ENCODE measurements around the gene PXYLP1. TPM values are rescaled to one million over a fixed set of nuclear protein-coding genes. Genes with fewer than 3 reads are reported as not detected.
"Not testable (repeated sequence)": the region's sequence is repeated elsewhere in the genome, so short reads cannot be mapped to it uniquely, and the experiment has no call there.

The PXYLP1 gene, protein sequence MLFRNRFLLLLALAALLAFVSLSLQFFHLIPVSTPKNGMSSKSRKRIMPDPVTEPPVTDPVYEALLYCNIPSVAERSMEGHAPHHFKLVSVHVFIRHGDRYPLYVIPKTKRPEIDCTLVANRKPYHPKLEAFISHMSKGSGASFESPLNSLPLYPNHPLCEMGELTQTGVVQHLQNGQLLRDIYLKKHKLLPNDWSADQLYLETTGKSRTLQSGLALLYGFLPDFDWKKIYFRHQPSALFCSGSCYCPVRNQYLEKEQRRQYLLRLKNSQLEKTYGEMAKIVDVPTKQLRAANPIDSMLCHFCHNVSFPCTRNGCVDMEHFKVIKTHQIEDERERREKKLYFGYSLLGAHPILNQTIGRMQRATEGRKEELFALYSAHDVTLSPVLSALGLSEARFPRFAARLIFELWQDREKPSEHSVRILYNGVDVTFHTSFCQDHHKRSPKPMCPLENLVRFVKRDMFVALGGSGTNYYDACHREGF
- total RNA-seq (2014; rRNA removed; shearing (Covaris generic)) = 5.6 TPM in 2 replicates

DNA sequence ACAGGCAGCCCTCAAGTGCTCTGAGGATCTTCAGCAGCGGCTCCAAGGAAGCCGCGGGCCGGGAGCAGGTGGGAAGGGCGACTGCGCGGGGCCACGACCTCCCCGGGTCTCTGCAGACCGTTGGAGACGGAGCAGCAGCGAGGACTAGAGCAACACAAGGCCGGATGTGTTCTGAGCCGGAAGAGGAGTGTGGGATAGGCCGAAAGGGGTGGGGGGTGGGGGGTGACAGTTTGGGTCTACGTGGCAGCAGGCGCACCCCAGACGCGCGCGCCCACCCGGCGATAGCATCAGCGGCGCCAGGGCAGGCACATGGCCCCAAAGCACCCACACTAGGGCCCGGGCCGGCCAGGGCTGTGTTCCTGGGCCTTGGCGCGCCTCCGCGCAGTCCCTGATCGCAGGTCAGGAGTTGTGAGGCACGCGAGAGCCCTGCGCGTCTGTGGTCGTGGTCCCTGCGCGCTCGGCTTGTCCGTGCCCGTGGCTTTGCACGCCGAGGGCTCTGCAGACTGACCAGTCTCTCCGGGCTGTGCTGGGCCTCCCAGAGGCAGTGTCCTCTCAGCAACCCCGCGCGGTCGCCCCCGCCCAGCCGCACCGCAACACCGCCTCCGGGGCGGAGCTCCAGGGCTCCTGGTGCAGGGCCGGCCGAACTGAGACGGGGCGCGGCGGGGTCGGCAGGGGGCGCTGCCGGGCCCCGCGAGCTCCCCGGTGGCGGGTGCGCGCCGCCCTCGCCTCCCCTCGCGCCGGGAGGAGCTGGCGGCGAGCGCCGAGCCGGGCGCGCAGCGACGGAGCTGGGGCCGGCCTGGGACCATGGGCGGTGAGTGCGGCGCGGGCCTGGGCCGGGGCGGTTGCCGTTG is at the start of gene PXYLP1:
Gene PXYLP1 (plus strand): TSS at position 725 of the 851 bp plus-strand sequence. CDS start 28,351 bp downstream, outside the sequence.
- DNase-seq (ENCODE audit: low spot score) = peak; percentile 78

DNA sequence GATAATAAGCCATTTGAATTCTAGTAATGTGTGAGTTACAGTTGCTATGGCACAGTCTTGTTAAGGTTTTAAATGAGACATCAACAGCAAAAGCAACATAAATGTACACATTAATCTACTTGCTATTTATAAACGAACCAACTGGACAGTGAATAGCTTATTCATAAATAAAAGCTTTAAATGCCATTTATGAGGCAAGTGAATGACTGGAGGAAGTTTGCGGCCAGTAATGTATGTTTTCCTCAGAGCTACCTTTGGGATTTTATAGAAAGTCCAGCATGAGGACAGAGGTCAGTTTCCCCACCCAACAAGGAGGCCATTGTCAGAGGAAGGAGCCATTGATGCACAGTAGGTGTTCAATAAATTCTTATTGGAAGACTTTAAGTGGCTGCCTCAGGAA is 48.0 kb upstream of the PXYLP1 start:
- no peak for DNase-seq (ENCODE audit: low spot score)

DNA sequence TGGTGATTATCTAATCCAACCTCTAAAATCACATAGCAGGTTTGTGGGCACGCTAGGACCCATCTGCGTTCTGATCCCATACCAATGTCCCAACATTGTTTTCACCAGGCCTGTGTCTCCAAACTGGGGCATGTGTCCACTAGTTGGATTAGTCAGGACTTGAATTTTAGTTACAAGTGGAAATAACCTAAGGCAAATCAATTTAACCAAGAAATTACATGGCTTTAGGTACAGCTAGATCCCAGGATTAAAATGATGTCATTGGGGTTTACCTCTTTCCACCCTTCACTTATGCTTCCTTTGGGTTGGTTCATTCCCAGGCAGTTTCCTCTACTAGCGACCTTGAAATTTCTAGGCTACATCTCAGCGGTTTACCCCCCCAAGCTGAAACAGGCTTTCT is 47.2 kb upstream of the PXYLP1 start:
- DNase-seq (ENCODE audit: low spot score) = no peak

DNA sequence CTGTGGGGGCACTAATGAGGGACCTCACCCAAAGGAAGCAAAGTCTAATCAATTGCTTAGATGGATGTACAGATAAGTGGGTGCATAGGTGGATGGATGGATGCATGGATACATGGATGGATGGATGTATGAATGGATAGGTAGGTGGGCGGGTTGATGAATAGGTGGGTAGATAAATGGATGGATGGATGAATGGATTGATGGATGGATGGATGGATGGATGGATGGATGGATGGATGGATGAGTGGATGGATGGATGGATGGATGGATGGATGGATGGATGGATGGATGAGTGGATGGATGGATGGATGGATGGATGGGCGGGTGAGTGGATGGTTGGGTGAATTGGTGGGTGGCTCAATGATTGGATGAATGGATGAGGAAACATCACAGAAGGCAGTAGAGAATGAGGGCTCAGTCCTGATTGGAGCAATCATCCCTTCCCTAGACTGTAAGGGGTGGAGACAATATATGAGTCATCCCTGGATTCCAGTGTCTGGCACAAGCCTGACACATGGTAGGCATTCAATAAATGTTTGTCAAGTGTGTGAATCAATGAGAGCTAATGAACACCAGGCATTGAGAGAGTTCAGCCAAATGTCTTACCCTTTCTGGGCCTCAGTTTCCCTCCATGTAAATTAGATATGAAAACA is 40.4 kb upstream of the PXYLP1 start:
- peak; percentile 32 for DNase-seq (ENCODE audit: low spot score)

DNA sequence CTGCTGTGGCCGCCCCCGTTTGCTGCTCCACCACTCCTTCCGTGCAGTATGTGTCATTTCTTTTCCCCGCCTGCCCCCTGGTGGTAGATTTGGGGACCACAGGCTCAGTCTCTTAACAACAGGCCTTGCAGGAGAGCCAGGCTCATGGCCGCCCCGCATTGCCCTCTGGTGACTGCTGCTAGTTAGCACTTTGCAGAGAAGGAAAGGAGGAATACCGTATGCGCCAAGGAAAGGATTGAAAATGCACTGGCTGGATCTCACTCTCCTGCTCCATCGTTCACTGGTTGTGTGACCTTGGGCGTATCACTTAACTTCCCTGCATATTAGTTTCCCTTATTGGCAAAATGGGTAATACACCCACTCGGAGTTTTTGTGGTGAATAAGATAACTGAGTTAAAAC is 39.3 kb upstream of the PXYLP1 start:
- peak; percentile 92 for DNase-seq (ENCODE audit: low spot score)

DNA sequence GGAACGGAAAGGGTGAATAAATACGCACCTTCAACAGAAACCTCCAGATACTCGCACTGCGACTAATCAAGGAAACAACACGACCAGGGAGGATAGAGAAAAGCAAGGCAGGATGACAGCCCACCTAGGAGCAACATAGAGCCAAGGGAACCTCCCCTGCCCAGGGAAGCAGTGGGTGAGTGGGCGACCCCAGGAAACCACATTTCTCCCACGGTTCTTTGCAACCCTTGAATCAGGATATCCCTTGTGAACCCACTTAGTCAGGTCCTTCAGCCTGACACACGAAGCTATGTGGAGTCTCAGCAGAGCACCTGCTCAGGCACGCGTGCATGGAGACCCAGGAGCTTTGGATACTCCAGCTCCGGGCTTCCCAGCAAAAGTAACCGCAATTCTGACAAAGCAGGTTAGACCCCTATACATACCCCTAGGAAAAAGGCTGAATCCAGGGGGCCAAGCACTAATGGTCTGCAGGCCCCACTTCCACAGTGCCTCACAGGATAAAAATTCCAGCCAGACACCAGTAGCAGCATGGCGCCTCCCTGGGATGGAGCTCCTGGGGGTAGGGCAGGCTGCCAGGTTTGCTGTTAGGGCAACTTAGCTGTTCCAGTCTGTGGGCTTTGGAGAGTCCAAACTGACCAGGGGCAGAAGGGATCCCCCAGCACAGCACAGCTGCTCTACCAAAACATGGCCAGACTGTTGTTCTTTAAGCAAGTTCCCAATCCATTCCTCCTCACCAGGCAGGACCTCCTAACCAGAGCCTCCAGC is 38.4 kb upstream of the PXYLP1 start:
- no peak for DNase-seq (ENCODE audit: low spot score)

DNA sequence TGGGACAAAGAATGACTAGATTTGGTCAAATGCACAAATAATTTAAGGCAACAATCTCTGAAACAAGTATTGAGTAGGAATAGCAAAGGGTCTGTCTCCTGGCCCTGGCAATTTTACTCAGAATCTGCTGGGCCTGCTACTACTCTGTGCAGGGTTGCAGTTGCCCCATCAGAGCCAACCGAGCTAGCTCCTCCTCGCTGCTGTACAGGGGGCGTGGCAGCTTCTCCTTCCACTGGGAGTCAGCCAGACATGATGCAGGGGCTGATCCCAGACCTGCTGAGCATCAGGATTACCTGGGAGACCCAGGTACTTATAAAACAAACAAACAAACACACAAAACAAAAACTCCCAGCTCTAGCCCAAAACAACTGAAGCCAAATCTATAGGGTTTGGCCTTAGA is 30.5 kb upstream of the PXYLP1 start:
- no peak for DNase-seq (ENCODE audit: low spot score)

DNA sequence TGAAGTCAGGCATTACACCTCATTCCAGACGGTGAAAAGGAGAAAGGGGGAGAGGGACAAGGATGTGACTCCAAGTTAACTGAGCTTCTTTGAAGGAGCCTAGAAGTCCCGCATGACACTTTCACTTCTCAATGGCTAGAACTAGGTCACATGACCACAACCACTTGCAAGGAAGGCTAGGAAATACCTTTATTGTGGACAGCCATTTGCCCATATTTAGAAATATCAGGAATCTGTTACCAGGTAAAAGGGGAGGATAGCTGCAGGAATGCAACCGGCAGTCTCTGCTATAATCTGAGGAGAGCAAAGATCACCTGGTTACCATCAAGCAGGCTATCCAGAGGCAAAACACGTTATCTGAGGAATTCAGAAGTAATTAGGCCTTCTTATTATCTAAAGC is 28.9 kb upstream of the PXYLP1 start:
- DNase-seq (ENCODE audit: low spot score) = no peak

DNA sequence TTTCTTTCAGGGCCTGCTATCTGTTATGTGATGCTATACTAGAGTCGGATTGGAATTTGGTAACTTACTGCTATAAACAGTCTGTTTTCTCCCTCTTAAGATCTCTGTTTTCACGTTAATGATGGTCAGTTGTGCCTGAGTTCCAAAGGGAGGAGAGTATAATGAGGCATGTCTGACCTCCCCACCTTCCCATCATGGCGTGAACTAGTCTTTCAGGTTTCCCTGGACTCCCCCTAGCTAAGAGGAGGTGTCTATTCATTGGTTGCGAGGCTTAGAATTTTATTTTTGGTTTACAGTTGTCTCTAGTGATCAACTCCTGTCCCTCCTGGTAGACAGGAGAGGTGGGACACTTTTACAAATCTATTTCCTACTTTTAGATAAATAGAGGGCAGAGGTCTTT is 27.8 kb upstream of the PXYLP1 start:
- no peak for DNase-seq (ENCODE audit: low spot score)

DNA sequence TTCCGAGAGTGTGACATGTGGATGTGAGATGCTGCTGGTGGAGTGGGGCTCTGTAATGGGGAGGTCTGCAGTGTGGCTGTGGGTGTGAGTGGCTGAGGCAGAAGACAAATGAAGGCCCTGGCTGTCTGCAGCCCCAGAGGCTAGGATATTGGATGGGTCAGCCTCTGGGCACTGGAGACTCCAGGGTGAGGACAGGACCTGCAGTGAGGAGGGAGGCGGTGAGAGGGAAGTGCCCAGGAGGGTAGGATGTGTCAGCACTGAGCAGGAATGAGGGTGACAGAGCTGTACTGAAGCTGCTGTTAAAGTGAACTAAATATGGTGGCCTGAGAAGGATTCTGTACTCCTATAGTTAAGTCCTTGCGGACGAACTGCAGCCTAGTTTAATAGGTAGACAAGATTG is 27.3 kb upstream of the PXYLP1 start:
- DNase-seq (ENCODE audit: low spot score) = no peak

DNA sequence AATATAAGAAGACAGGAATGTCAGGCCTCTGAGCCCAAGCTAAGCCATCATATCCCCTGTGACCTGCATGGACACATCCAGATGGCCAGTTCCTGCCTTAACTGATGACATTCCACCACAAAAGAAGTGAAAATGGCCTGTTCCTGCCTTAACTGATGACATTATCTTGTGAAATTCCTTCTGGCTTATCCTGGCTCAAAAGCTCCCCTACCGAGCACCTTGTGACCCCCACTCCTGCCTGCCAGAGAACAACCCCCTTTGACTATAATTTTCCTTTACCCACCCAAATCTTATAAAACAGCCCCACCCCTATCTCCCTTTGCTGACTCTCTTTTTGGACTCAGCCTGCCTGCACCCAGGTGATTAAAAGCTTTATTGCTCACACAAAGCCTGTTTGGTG is 20.3 kb upstream of the PXYLP1 start:
- not testable (repeated sequence) for DNase-seq (ENCODE audit: low spot score)

DNA sequence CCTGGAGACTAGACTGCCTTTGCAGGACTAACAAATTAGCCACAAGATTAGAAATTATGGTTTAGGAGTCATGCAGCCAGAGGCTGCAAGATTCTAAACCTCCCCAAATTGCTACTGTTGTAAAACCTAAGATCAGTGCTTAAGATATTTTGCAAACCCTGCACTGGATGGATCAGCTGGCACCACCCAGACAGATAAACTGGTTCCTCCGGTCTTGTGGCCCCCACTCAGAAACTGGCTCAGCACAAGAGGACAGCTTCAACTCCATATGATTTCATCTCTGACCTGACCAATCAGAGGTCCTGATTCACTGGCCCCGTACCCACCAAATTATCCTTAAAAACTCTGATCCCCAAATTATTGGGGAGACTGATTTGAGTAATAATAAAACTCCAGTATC is 19.5 kb upstream of the PXYLP1 start:
- DNase-seq (ENCODE audit: low spot score) = no peak

DNA sequence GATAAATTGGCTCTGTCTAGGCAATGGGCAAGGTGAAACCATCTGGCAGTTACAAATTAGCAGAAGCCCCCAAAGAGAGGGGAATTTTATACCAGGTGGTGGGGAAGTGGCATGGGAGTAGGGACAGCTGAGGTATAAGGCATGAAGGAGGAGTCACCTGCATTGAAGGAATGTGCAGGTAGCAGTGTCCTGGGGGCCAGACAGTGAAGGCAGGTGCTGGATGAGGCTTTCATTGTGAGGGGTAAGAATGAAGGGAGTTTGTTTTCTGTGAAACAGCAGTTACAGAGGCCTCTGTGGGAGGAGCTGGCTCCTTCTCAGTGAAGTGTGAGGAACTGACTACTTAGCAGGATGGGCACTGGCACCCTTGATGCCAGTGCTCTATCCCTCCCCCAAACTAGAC is 19.1 kb upstream of the PXYLP1 start:
- DNase-seq (ENCODE audit: low spot score) = no peak

DNA sequence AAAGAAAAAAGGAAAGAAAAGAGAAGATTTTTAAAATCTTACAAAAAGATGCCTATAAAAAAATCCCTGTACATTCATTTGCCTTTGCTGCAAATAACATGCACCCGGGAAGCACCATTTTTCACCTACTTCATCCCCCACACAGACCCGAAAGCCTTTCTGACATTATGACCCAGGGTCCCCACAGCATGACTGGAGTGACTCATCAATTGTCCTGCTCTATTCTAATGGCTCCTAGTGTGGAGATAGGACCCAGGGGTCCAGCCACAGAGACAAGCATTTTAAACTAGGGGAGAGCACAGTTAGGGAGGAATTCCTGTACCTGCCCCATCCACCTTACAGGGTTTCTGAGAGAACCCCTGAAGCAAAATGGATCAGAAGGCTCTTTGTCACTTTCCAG is 14.7 kb upstream of the PXYLP1 start:
- no peak for DNase-seq (ENCODE audit: low spot score)

DNA sequence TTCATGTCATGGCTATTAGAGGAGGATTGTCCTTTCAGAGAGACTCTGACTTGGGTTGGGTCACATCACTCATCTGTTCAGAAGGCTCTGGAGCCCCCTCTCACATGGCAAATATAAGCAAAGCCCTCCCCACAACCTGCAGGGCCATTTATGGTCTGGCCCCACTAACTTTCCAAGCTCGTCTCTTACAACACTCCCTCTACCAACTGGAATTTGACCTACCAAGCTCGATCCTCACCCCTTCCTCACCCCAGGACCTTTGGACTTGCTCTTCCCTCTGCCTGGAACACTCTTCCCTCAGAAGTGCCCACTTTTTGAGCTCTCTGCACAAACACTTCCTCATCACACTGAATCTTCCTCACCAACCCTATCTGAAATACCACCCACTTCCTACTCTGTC is 14.2 kb upstream of the PXYLP1 start:
- no peak for DNase-seq (ENCODE audit: low spot score)

DNA sequence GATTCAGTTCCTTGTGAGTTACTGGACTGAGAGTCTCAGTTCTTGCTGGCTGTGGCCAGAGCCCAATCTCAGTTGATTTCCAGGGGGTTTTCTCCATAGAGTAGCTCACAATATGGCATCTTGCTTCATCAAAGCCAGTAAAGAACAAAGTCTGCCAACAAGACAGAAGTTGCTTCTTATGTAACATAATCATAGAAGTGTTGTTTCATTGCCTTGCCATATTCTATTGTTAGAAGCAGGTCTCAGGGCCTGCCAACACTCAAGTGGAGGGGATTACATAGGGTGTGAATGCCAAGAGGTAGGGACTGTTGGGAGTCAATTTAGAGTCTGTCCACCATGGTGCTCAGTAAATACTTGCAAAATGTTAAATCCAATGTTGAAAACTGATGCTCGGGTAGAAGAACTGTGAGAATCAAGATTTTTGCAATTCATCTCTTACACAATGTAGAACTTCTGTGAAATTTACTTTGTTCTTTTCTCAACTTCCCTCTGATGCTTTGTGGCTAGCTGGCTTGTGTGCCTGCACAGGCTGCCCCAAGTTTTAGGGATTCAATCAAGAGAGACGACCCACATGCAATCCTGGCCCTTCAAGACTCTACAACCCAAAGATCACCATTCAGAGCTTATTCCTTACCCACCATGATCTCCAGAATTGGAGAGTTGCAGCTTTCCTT is 13.3 kb upstream of the PXYLP1 start:
- no peak for DNase-seq (ENCODE audit: low spot score)

DNA sequence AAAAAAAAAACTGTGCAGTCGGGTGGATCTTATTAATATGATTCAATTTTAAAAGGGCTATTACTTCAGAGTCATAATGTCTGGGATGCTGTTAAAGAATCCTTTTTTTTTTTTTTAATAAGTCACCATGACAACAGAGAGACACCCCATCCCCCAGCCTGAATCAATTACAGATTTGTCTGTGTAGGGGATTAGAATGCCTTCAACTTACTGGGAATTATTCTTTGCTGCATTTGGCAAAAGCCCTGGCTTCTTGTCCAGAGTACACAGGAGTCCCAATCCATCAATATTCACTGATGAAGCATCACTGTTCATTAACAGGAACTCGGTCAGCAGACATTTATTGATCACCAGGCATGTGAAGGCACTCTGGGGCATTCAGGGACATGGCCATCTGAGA is 12.7 kb upstream of the PXYLP1 start:
- DNase-seq (ENCODE audit: low spot score) = no peak

DNA sequence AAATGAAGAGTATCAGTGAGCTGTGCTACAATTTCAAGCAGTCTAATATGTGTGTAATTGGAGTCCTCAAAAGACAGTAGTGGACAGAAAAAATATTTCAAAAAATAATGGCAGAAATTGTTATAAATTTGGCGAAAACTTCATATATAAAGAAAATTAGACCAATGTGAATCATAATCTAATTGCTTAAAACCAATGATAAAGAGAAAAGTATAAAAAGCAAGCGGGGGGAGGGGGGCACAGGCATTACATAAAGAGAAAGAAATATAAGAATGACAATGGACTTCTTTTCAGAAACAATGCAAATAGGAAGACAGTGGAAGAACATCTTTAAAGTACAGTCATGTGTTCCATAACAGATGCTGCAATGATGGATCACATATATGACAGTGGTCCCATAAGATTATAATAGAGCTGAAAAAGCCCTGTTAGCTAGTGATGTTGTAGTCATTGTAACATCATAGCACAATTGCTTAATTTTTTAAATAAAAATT is 7.9 kb upstream of the PXYLP1 start:
- DNase-seq (ENCODE audit: low spot score) = no peak

DNA sequence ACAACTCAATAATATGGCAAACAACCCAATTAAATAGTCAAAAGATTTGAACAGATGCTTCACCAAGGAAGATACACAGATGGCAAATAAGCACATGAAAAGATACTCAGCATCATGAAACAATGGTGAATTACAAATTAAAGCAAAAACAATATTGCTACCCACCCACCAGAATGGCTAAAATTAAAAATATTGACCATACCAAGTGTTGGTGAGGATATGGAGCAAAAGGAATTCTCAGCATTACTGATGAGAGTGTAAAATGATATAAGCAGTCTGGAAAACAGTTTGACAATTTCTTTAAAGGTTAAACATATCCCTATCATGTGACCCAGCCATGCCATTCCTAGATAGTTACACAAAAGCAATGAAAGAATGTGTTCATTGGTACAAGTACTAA is 5.7 kb upstream of the PXYLP1 start:
- no peak for DNase-seq (ENCODE audit: low spot score)

DNA sequence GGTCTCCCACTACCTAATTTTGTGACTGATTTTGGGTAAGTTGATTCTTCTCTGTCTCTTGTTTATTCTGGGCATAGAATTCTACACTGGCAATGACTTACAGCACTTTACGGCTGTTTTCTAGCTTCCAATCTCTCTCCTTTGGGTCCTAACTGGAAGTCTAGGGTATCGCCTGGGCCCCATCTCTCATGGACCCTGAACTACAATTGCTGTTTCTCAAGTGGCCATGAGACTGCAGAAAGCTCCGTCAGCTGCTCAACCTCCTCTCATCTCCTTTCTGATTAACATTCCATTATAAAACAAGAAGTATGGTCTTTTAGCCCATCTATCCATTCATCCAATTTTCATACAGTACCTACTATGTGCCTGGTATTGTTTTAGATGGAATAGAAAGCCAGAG is 4.4 kb upstream of the PXYLP1 start:
- DNase-seq (ENCODE audit: low spot score) = no peak

DNA sequence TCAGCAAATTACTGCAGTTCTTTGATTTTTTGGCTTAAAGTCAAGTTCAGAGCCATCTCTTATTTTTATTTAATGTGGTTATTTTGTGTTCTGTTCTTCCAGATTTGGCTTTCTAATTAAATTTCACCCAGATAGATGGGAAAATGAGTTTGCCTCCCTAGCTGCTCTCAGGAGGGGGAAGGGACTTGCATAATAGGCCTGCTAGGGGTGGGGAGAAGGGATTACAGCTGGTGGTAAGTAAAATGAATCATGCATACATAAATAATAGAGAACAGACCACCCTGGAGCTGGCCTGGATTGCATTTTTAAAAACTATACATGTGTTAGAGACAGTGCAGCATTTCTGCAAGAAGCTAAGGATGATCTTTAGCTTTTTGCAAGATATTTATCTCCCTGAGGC is 3.9 kb upstream of the PXYLP1 start:
- DNase-seq (ENCODE audit: low spot score) = no peak
